Measurements from ENCODE around the gene WDFY4. TPM values are rescaled to one million over a fixed set of nuclear protein-coding genes. Genes with fewer than 3 reads are reported as not detected.

The WDFY4 gene
- total RNA-seq, 1 donor from 2014 or later, result 26.5 TPM

DNA sequence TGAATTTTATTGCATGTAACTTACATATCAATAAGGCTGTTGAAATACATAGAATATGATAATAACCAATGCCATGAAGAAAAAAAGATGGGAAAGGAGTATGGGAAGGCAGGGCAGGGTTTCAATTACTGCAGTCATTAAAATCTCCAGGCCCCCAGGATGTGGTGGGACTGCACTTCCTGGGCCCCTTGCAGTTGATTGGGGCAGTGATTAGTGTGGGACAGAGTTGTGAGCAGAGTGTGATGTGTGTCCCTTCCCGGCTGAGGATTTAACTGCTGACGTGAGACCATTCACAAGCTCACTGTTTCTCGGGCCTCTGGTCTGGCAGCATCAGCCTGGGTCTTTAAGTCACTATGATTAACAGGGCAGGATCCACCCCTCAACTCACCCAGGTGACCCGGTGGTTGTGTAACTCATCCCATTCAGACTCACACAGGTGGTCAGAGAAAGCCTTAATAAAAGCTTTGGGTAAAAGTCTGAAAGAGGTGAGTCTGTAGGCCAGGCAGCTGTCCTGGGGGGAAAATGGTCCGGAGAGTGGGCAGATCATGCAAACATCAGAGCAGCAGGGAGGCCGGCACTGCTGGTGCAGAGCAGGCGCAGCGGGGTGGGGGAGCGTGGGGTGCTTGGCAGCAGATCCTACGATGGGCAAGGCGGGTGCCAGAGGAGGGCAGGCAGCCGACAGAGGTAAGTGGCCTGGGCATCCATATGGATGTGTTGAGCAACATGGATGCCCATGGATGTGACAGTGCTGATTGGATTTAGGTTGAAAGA is 36.3 kb upstream of the WDFY4 start:
- Histone ChIP-seq H3K36me3 (no peaks in the 10 kb centered on the region), H3K27me3 (no peaks in the 10 kb centered on the region), H3K9me3 (no peaks in the 10 kb centered on the region), H3K4me1 (no peaks in the 10 kb centered on the region), H3K4me3 (no peak overlapping the region), H3K27ac (no peak overlapping the region)
- intact Hi-C loops (cut with DNase I), result no loop called here
- ATAC-seq, result peak; percentile 17
- TF ChIP-seq, protein P1, sequence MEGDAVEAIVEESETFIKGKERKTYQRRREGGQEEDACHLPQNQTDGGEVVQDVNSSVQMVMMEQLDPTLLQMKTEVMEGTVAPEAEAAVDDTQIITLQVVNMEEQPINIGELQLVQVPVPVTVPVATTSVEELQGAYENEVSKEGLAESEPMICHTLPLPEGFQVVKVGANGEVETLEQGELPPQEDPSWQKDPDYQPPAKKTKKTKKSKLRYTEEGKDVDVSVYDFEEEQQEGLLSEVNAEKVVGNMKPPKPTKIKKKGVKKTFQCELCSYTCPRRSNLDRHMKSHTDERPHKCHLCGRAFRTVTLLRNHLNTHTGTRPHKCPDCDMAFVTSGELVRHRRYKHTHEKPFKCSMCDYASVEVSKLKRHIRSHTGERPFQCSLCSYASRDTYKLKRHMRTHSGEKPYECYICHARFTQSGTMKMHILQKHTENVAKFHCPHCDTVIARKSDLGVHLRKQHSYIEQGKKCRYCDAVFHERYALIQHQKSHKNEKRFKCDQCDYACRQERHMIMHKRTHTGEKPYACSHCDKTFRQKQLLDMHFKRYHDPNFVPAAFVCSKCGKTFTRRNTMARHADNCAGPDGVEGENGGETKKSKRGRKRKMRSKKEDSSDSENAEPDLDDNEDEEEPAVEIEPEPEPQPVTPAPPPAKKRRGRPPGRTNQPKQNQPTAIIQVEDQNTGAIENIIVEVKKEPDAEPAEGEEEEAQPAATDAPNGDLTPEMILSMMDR (IDR thresholded peaks at IDR 0.05), result no peak
- DNase-seq, result no peak

GRCh38 chr10:48649349-48649944 is 35.2 kb upstream of the WDFY4 start:
- Histone ChIP-seq H3K4me1 (no peaks in the 10 kb centered on the region), H3K9me3 (no peaks in the 10 kb centered on the region), H3K27me3 (no peaks in the 10 kb centered on the region), H3K27ac (no peak overlapping the region), H3K4me3 (no peak overlapping the region), H3K36me3 (no peaks in the 10 kb centered on the region)
- intact Hi-C loops (cut with DNase I), result no loop called here
- TF ChIP-seq, protein P1 (IDR thresholded peaks at IDR 0.05), result no peak
- DNase-seq, result no peak
- ATAC-seq, result peak; percentile 29

GRCh38 chr10:48651293-48651692 is 33.4 kb upstream of the WDFY4 start:
- intact Hi-C loops (cut with DNase I), result no loop called here
- Histone ChIP-seq H3K27me3 (no peaks in the 10 kb centered on the region), H3K9me3 (no peaks in the 10 kb centered on the region), H3K27ac (no peak overlapping the region), H3K4me3 (no peak overlapping the region), H3K4me1 (peaks cover 4% of the 10 kb centered on the region), H3K36me3 (no peaks in the 10 kb centered on the region)
- ATAC-seq, result no peak
- DNase-seq, result no peak
- TF ChIP-seq, protein P1 (IDR thresholded peaks at IDR 0.05), result no peak

DNA sequence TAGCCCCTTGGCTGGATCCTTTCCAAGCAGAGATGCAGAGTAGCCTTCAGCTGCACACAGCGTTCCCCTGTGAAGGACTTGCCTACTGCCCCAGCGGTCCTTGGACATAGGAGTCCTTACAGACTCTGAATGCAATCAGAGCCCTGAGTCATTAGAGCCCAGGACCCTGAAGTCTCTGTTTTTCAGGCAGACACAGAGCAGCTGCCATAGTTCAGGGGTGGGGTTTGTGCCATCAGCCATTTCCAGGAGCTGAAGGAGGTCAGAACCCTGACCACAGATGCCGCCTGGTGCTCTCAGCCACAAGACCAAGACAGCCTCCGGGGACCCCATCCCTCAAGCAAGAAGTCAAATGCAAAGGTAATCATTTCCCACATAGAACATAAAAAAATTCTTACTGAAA is 32.8 kb upstream of the WDFY4 start:
- TF ChIP-seq, protein P1 (IDR thresholded peaks at IDR 0.05), result no peak
- Histone ChIP-seq H3K4me1 (peaks cover 8% of the 10 kb centered on the region), H3K27ac (no peak overlapping the region), H3K4me3 (no peak overlapping the region), H3K36me3 (no peaks in the 10 kb centered on the region), H3K27me3 (no peaks in the 10 kb centered on the region), H3K9me3 (no peaks in the 10 kb centered on the region)
- no peak for ATAC-seq
- DNase-seq, result no peak
- intact Hi-C loops (cut with DNase I), result no loop called here

- no peaks in the 10 kb centered on the region for H3K9me3 ChIP-seq
- TF ChIP-seq, protein P1 (IDR thresholded peaks at IDR 0.05), result no peak
- no peaks in the 10 kb centered on the region for H3K36me3 ChIP-seq
- no peaks in the 10 kb centered on the region for H3K27me3 ChIP-seq
- H3K4me3 ChIP-seq, result no peak overlapping the region
- H3K4me1 ChIP-seq, result peaks cover 8% of the 10 kb centered on the region
- no peak overlapping the region for H3K27ac ChIP-seq
- no peak for DNase-seq
- no peak for ATAC-seq
- intact Hi-C loops (cut with DNase I), result no loop called here
Observed at GRCh38 chr10:48652344-48652743, 32.3 kb upstream of the WDFY4 start.

Data from upper lobe of right lung (tissue), 1 donor.